OCI-LY3 (cell line): ENCODE data around the gene ASPRV1.

Experiments used
- H2AFZ ChIP-seq: fragments of 200-600, 300-600 bp; shearing (Covaris generic); 2 replicates; pipeline ENCODE4 v1.6.0; 2014; ENCODE audit warnings: antibody characterized with exemption, low read depth, low read length
- H3K27ac ChIP-seq: fragments of 200-600, 300-600 bp; sonication (generic); 2 replicates; pipeline ENCODE4 v1.5.1; 2014; ENCODE audit warnings: mild to moderate bottlenecking, low read length, moderate library complexity, mixed read lengths
- H3K27me3 ChIP-seq: fragments of 200-600, 300-600 bp; sonication (generic); 2 replicates; pipeline ENCODE4 v1.6.1; 2014; ENCODE audit warnings: low read depth, low read length, mixed read lengths
- H3K36me3 ChIP-seq: fragments of 200-600, 300-600 bp; sonication (generic); replicated peaks from 2 replicates; pipeline ENCODE3; 2014; ENCODE audit warnings: low read depth, low read length, mixed read lengths
- H3K4me1 ChIP-seq: fragments of 300-600, 200-600 bp; sonication (generic); 2 replicates; pipeline ENCODE4 v1.6.1; 2014; ENCODE audit warnings: low read length, mixed read lengths
- H3K4me2 ChIP-seq: fragments of 200-600, 300-600 bp; sonication (generic); 2 replicates; pipeline ENCODE4 v1.6.1; 2014; ENCODE audit warnings: low read length, mixed read lengths
- H3K4me3 ChIP-seq: fragments of 300-600, 200-600 bp; sonication (generic); 2 replicates; pipeline ENCODE4 v1.5.1; 2014; ENCODE audit warnings: antibody characterized with exemption, mild to moderate bottlenecking, low read length, moderate library complexity
- H3K79me2 ChIP-seq: fragments of 300-600, 200-600 bp; shearing (Covaris generic); 2 replicates; pipeline ENCODE4 v1.6.1; 2014; ENCODE audit warnings: mild to moderate bottlenecking, low read length, mixed read lengths
- H3K9ac ChIP-seq: fragments of 300-600, 200-600 bp; shearing (Covaris generic); 2 replicates; pipeline ENCODE4 v1.6.0; 2014; ENCODE audit warnings: mild to moderate bottlenecking, low read length, moderate library complexity
- H3K9me3 ChIP-seq: fragments of 200-600, 300-600 bp; shearing (Covaris generic); 2 replicates; pipeline ENCODE4 v1.6.1; 2014; ENCODE audit warnings: low read length, mixed read lengths; ENCODE audit not compliant: insufficient read depth
- H4K20me1 ChIP-seq: fragments of 200-600, 300-600 bp; sonication (generic); 2 replicates; pipeline ENCODE4 v1.6.1; 2016; ENCODE audit warnings: low read length, mixed read lengths; ENCODE audit not compliant: insufficient read depth
- CTCF ChIP-seq: fragments of 200-600, 300-600 bp; sonication (generic); IDR thresholded peaks from 2 replicates; pipeline ENCODE4 v1.5.1; 2014; ENCODE audit warnings: antibody characterized with exemption, low read length, low read depth
- EZH2phosphoT487 ChIP-seq: fragments of 200-600 bp; shearing (Covaris generic); IDR thresholded peaks from 2 replicates; pipeline ENCODE4 v1.6.1; 2018; ENCODE audit warnings: antibody characterized with exemption, mixed run types, low read depth

ASPRV1 gene

GRCh38 chr2:70007151-70007550 lies 45.7 kb upstream of the ASPRV1 start:
- H3K4me3 ChIP-seq = no peak overlapping the region
- H2AFZ ChIP-seq = no peak overlapping the region
- H3K9me3 ChIP-seq = no peaks in the 10 kb centered on the region
- H4K20me1 ChIP-seq = no peaks in the 10 kb centered on the region
- H3K36me3 ChIP-seq = no peaks in the 10 kb centered on the region
- TF ChIP-seq EZH2phosphoT487 (no peak), CTCF (no peak)
- H3K4me1 ChIP-seq = peaks cover 12% of the 10 kb centered on the region
- no peak overlapping the region for H3K4me2 ChIP-seq
- H3K27me3 ChIP-seq = no peaks in the 10 kb centered on the region
- no peaks in the 10 kb centered on the region for H3K79me2 ChIP-seq
- no peak overlapping the region for H3K9ac ChIP-seq
- no peak overlapping the region for H3K27ac ChIP-seq

- no peak overlapping the region for H3K27ac ChIP-seq
Measured at GRCh38 chr2:70006447-70006784, 45.0 kb upstream of the ASPRV1 start.

DNA sequence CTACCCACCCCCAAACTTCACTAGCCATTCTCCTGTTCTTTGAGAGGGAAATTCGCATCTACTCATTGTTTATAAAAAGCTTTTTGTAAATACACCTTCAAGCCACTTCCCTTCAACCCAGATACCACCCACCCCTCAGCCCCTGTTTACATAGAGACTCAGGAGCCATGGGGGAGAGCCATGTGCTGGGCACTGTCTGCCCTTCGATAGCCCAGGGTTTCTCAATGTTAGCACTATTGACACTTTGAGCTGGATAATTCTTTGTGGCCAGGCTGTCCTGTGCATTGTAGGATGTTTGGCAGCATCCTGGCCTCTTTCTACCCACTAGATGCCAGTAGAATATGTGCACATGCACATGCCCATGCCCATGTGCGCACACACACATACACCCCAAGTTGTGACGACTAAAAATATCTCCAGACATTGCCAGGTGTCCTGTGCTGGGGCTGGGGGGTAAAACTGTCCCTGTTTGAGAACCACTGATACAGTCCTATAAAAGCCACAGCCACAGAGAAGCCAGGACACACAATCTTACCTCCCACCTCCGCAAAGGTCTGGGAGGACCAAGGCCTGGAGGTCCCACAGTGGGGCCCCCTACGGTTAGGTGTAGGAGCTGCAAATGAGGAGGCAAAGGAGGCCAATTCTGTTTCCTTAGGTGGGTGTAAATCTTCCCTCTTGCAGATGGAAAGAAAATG lies 44.5 kb upstream of the ASPRV1 start:
- no peak overlapping the region for H2AFZ ChIP-seq
- no peaks in the 10 kb centered on the region for H4K20me1 ChIP-seq
- no peak overlapping the region for H3K27ac ChIP-seq
- H3K9ac ChIP-seq = no peak overlapping the region
- no peak overlapping the region for H3K4me2 ChIP-seq
- H3K4me1 ChIP-seq = peaks cover 11% of the 10 kb centered on the region
- 0 out of 2 replicates have a peak, but pooled peaks have one; percentile 4 for TF ChIP-seq CTCF
- no peak for TF ChIP-seq EZH2phosphoT487
- H3K79me2 ChIP-seq = no peaks in the 10 kb centered on the region
- H3K9me3 ChIP-seq = no peaks in the 10 kb centered on the region
- H3K36me3 ChIP-seq = no peaks in the 10 kb centered on the region
- H3K27me3 ChIP-seq = no peaks in the 10 kb centered on the region
- no peak overlapping the region for H3K4me3 ChIP-seq

More at GRCh38 chr2:70006447-70006784, 45.0 kb upstream of the ASPRV1 start:
- no peaks in the 10 kb centered on the region for H3K36me3 ChIP-seq
- H3K27me3 ChIP-seq = no peaks in the 10 kb centered on the region
- no peaks in the 10 kb centered on the region for H3K9me3 ChIP-seq
- H4K20me1 ChIP-seq = no peaks in the 10 kb centered on the region
- no peak overlapping the region for H3K4me2 ChIP-seq
- no peak overlapping the region for H2AFZ ChIP-seq
- H3K9ac ChIP-seq = no peak overlapping the region
- H3K4me3 ChIP-seq = no peak overlapping the region
- H3K4me1 ChIP-seq = peaks cover 12% of the 10 kb centered on the region
- no peaks in the 10 kb centered on the region for H3K79me2 ChIP-seq
- TF ChIP-seq CTCF (no peak), EZH2phosphoT487 (no peak)

DNA sequence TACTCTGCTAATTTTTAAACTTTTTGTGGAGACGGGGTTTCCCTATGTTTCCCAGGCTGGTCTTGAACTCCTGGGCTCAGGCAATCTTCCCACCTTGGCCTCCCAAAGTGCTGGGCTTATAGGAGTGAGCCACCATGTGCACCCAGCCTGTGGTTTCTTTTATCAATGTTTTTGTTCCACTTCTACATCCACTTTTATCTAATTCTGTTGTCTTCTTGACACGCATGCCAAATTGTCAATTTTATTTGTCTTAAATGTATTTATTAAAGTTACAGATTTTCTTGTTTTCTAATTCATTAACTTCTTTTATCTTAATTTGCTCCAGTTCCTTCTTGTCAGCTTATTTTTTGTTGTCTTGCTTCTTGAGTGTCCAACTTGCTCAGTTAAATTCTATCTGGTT lies 43.8 kb upstream of the ASPRV1 start:
- Histone ChIP-seq H3K79me2 (no peaks in the 10 kb centered on the region), H4K20me1 (no peaks in the 10 kb centered on the region), H3K4me2 (no peak overlapping the region), H2AFZ (no peak overlapping the region), H3K27ac (no peak overlapping the region), H3K9ac (no peak overlapping the region), H3K36me3 (no peaks in the 10 kb centered on the region), H3K9me3 (no peaks in the 10 kb centered on the region), H3K27me3 (no peaks in the 10 kb centered on the region), H3K4me1 (peaks cover 5% of the 10 kb centered on the region), H3K4me3 (no peak overlapping the region)
- TF ChIP-seq EZH2phosphoT487 = no peak
- TF ChIP-seq CTCF = no peak
